ENCODE results near the gene SLC34A3.

Gene SLC34A3

DNA sequence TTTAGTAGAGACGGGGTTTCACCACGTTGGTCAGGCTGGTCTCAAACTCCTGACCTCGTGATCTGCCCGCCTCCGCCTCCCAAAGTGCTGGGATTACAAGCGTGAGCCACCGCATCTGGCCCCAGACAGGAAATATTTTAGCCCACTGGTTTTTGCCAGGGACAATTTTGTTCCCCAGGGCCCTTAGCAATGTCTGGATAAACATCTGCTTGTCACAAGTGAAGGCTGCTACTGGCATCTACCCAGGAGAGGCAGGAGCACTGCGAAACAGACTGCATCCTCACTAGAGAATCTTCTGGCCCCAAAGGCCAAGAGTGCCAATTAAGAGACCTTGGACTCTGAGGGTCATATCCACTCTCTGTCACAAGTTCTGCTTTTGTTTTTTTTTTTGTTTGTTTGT, 27.7 kb upstream of the SLC34A3 start:
- no peak for DNase-seq (ENCODE audit: insufficient read length, low spot score)
- no peak for TF ChIP-seq POLR2AphosphoS5 (IDR thresholded peaks at IDR 0.05; ENCODE audit: low read depth, low read length)
- no peak for TF ChIP-seq SPI1 (IDR thresholded peaks at IDR 0.05; ENCODE audit: low read depth, low read length)
- no peak for TF ChIP-seq POU2F2 (IDR thresholded peaks at IDR 0.05; ENCODE audit: low read depth, low read length)
- no peak for TF ChIP-seq POLR2A (IDR thresholded peaks at IDR 0.05; ENCODE audit: low read depth, low read length)
- FAIRE-seq, result no peak

- FAIRE-seq (no peak), DNase-seq (ENCODE audit: insufficient read length, low spot score) (no peak)
- TF ChIP-seq POLR2A (IDR thresholded peaks at IDR 0.05; ENCODE audit: low read depth, low read length) (no peak), TAF1 (IDR thresholded peaks at IDR 0.05; ENCODE audit: low read depth, low read length) (no peak), SPI1 (IDR thresholded peaks at IDR 0.05; ENCODE audit: low read depth, low read length) (no peak), POU2F2 (IDR thresholded peaks at IDR 0.05; ENCODE audit: low read depth, low read length) (no peak), PAX5 (IDR thresholded peaks at IDR 0.05; ENCODE audit: insufficient read depth, low read length, severe bottlenecking) (no peak), POLR2AphosphoS5 (IDR thresholded peaks at IDR 0.05; ENCODE audit: low read depth, low read length) (no peak)
Observed at GRCh38 chr9:137204731-137205125, 26.0 kb upstream of the SLC34A3 start.

DNA sequence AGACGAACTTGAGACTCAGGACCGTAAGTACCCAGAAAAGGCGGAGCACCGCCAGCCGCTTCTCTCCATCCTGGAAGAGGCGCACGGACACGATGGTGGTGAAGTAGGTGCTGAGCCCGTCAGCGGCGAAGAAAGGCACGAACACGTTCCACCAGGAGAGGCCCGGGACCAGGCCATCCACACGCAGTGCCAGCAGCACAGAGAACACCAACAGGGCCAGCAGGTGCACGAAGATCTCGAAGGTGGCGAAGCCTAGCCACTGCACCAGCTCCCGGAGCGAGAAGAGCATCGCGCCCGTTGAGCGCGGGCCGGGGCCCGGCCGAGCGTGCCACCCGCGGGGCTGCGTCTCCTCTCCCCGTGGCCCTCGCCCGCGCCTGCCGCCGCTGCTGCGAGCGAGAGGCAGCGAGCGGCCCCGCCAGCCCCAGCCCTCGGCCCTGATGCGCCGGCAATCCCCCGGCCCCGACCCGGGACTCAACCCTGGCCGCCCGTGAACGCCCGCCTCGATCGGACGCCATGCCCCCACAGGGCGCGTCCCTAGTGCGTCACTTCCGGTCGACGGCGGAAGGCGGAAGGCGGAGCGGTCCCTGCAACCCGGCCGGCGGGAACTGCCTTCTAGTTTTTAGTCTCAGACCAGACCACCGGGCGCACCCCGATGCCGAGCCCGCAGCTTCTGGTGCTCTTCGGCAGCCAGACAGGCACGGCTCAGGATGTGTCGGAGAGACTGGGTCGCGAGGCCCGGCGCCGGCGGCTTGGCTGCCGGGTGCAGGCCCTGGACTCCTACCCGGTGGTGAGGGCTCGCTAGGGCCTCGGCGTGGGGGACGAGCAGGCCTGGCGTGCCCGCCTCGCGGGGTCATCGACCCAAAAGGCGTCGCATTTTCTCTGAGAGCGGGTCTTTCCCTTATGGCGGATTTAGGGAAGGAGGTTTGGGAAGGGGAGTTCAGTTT, 25.3 kb upstream of the SLC34A3 start, which contains the start of the genes NDOR1 and TMEM203:
TSS of gene NDOR1 (plus strand) at position 575 of the 944 bp plus-strand sequence. CDS start at position 653, 78 bp downstream.
TSS of gene TMEM203 (minus strand) at position 523 of the 944 bp plus-strand sequence. CDS start at position 289, 234 bp downstream.
- DNase-seq (ENCODE audit: insufficient read length, low spot score) (peak; percentile 100), FAIRE-seq (peak; percentile 95)
- TF ChIP-seq POU2F2 (IDR thresholded peaks at IDR 0.05; ENCODE audit: low read depth, low read length), result peak; percentile 74; the same call in 1 of the 2 replicates
- peak; percentile 7 for TF ChIP-seq PAX5 (IDR thresholded peaks at IDR 0.05; ENCODE audit: insufficient read depth, low read length, severe bottlenecking)
- TF ChIP-seq SPI1 (IDR thresholded peaks at IDR 0.05; ENCODE audit: low read depth, low read length), result no peak
- TF ChIP-seq POLR2A (IDR thresholded peaks at IDR 0.05; ENCODE audit: low read depth, low read length), result peak; percentile 84
- peak; percentile 64 for TF ChIP-seq TAF1 (IDR thresholded peaks at IDR 0.05; ENCODE audit: low read depth, low read length)
- peak; percentile 49; the same call in 1 of the 2 replicates for TF ChIP-seq POLR2AphosphoS5 (IDR thresholded peaks at IDR 0.05; ENCODE audit: low read depth, low read length)

- no peak for TF ChIP-seq TAF1 (IDR thresholded peaks at IDR 0.05; ENCODE audit: low read depth, low read length)
- TF ChIP-seq POLR2A (IDR thresholded peaks at IDR 0.05; ENCODE audit: low read depth, low read length), result no peak
- no peak for TF ChIP-seq POLR2AphosphoS5 (IDR thresholded peaks at IDR 0.05; ENCODE audit: low read depth, low read length)
- TF ChIP-seq SPI1 (IDR thresholded peaks at IDR 0.05; ENCODE audit: low read depth, low read length), result no peak
- no peak for TF ChIP-seq POU2F2 (IDR thresholded peaks at IDR 0.05; ENCODE audit: low read depth, low read length)
- TF ChIP-seq PAX5 (IDR thresholded peaks at IDR 0.05; ENCODE audit: insufficient read depth, low read length, severe bottlenecking), result no peak
- no peak for DNase-seq (ENCODE audit: insufficient read length, low spot score)
- FAIRE-seq, result no peak
Observed at GRCh38 chr9:137206602-137207001, 24.1 kb upstream of the SLC34A3 start.

GRCh38 chr9:137211532-137211931, 19.2 kb upstream of the SLC34A3 start:
- no peak for TF ChIP-seq POU2F2 (IDR thresholded peaks at IDR 0.05; ENCODE audit: low read depth, low read length)
- no peak for TF ChIP-seq POLR2AphosphoS5 (IDR thresholded peaks at IDR 0.05; ENCODE audit: low read depth, low read length)
- TF ChIP-seq POLR2A (IDR thresholded peaks at IDR 0.05; ENCODE audit: low read depth, low read length), result no peak
- TF ChIP-seq TAF1 (IDR thresholded peaks at IDR 0.05; ENCODE audit: low read depth, low read length), result no peak
- no peak for TF ChIP-seq PAX5 (IDR thresholded peaks at IDR 0.05; ENCODE audit: insufficient read depth, low read length, severe bottlenecking)
- no peak for TF ChIP-seq SPI1 (IDR thresholded peaks at IDR 0.05; ENCODE audit: low read depth, low read length)
- DNase-seq (ENCODE audit: insufficient read length, low spot score), result no peak
- FAIRE-seq, result no peak

DNA sequence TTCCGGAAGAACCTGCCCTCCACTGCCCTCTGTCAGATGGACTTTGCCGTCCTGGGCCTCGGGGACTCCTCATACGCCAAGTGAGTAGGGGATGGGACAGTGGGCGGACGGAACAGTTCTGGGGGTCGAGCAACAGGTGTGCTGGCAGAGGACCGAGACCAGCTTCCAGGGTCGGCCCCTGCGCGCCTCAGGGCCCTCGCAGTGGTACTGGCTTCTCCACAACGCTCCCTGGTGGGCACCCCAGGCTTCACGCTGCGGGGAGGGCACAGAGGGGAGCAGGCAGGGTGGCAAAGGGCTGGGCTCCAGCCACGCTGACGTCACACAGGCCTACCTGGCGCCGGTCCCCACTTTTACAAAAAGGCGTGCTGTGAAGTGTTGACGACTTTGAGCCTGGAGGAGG, 18.2 kb upstream of the SLC34A3 start:
- TF ChIP-seq SPI1 (IDR thresholded peaks at IDR 0.05; ENCODE audit: low read depth, low read length), result no peak
- TF ChIP-seq POLR2AphosphoS5 (IDR thresholded peaks at IDR 0.05; ENCODE audit: low read depth, low read length), result no peak
- DNase-seq (ENCODE audit: insufficient read length, low spot score) (no peak), FAIRE-seq (no peak)

DNA sequence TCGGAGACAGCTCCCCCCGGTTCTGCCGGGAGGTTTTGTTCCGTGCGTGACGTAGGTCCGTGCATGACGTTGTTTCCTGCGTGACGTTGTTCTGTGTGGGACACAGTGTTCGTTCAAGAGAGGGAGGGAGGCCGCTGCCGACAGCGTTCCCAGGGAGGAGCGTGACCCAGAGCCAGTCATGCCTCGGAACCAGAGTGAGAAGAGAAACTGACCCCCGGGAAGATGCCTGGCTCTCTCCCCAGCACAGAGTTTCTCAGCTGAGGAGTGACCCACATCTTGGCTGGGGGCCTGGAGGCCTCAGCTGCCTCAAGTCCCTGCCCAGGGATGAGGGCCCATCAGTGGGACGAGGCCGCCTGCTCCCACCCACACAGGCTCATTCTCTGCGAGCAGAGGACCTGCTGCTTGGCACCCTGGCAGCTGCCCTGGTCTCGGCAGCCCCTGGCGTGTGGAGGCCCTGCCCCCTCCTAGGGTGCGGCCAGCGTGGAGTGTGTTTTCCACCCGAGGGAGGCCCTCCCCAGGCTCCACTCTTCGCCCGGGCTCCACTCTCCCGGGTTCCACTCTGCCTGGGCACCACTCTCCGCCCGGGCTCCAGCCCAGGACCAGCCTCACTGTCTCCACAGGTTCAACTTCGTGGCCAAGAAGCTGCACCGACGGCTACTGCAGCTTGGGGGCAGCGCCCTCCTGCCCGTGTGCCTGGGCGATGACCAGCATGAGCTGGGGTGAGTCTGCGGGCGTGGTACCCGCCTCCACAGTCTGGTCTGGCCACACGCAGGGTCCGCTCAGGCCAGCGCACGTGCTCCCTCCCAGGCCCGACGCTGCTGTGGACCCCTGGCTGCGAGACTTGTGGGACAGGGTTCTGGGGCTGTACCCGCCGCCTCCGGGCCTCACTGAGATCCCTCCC, 17.3 kb upstream of the SLC34A3 start:
- DNase-seq (ENCODE audit: insufficient read length, low spot score), result no peak
- TF ChIP-seq SPI1 (IDR thresholded peaks at IDR 0.05; ENCODE audit: low read depth, low read length) (no peak), POU2F2 (IDR thresholded peaks at IDR 0.05; ENCODE audit: low read depth, low read length) (no peak), POLR2AphosphoS5 (IDR thresholded peaks at IDR 0.05; ENCODE audit: low read depth, low read length) (no peak), PAX5 (IDR thresholded peaks at IDR 0.05; ENCODE audit: insufficient read depth, low read length, severe bottlenecking) (no peak), TAF1 (IDR thresholded peaks at IDR 0.05; ENCODE audit: low read depth, low read length) (no peak)
- no peak for FAIRE-seq

DNA sequence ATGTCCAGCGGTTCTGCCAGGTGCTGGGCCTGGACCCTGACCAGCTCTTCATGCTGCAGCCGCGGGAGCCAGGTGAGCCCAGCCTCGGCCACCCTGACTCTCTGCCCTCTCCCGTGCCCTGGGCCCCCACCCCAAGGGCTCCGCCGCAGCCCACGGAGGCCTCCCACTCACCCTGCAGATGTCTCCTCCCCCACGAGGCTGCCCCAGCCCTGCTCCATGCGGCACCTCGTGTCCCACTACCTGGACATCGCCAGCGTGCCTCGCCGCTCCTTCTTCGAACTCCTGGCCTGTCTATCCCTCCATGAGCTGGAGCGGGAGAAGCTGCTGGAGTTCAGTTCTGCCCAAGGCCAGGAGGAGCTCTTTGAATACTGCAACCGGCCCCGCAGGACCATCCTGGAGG, 16.1 kb upstream of the SLC34A3 start:
- FAIRE-seq (no peak), DNase-seq (ENCODE audit: insufficient read length, low spot score) (no peak)
- no peak for TF ChIP-seq POLR2AphosphoS5 (IDR thresholded peaks at IDR 0.05; ENCODE audit: low read depth, low read length)
- no peak for TF ChIP-seq PAX5 (IDR thresholded peaks at IDR 0.05; ENCODE audit: insufficient read depth, low read length, severe bottlenecking)

DNA sequence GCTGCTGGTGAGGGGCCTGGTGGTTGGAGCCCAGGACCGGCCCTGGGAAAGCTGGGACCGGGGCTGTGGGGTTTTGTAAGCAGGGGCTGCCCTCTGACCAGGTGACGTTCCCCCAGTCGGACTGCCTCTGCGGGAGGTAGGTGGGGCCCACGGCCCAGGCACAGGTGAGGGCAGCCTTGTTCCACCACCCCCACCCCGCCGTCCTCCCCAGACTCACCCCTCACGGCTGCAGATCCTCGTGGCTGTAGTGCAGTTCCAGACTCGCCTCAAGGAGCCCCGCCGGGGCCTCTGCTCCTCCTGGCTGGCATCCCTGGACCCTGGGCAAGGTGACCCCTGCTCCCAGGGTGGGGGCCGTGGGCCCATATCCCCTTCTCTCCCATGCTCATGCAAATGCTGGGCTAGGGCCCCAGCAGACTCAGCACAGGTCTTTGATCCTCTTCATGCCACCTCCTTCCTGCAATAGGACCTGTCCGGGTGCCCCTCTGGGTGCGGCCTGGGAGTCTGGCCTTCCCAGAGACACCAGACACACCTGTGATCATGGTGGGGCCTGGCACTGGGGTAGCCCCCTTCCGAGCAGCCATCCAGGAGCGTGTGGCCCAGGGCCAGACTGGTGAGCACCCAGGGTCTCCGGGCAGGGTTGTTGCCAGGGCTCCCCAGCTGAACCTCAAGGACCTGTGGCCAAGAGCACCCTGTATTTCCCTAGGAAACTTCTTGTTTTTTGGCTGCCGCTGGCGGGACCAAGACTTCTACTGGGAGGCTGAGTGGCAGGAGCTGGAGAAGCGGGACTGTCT, 15.3 kb upstream of the SLC34A3 start:
- no peak for TF ChIP-seq POU2F2 (IDR thresholded peaks at IDR 0.05; ENCODE audit: low read depth, low read length)
- FAIRE-seq (no peak), DNase-seq (ENCODE audit: insufficient read length, low spot score) (no peak)

Data from GM12891 (cell line).